ENCODE data around the gene TESMIN.

DNA sequence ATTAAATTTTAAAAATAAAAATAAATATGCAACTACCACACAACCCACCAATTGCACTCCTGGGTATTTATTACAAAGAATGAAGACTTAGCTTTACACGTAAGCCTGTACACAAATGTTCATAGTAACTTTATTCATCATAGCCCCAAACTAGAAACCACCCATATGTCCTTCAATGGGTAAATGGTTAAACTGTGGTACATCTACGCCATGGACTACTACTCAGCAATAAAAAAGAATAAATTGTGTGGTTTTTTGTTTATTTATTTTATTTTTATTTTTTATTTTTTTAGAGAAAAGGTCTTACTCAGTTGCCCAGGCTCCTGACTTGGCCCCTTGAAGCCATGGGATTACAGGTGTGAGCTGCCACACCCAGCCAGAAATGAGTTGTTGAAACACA lies 52.3 kb downstream of the TESMIN start:
- TF ChIP-seq, protein P1, sequence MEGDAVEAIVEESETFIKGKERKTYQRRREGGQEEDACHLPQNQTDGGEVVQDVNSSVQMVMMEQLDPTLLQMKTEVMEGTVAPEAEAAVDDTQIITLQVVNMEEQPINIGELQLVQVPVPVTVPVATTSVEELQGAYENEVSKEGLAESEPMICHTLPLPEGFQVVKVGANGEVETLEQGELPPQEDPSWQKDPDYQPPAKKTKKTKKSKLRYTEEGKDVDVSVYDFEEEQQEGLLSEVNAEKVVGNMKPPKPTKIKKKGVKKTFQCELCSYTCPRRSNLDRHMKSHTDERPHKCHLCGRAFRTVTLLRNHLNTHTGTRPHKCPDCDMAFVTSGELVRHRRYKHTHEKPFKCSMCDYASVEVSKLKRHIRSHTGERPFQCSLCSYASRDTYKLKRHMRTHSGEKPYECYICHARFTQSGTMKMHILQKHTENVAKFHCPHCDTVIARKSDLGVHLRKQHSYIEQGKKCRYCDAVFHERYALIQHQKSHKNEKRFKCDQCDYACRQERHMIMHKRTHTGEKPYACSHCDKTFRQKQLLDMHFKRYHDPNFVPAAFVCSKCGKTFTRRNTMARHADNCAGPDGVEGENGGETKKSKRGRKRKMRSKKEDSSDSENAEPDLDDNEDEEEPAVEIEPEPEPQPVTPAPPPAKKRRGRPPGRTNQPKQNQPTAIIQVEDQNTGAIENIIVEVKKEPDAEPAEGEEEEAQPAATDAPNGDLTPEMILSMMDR (conservative IDR thresholded peaks at IDR 0.05; ENCODE audit: low read depth, low read length), result no peak
- no peak for TF ChIP-seq EZH2 (IDR thresholded peaks at IDR 0.05; ENCODE audit: borderline replicate concordance, low read depth, low read length, poor library complexity, severe bottlenecking)
